ENCODE measurements around the gene DAO.

Gene DAO

GRCh38 chr12:108875682-108876361 is 4.1 kb upstream of the DAO start:
- DNase-seq (ENCODE audit: low read depth), result no peak

- DNase-seq (ENCODE audit: low read depth), result no peak
These were observed 3.3 kb upstream of the DAO start for GRCh38 chr12:108876550-108876949.

- DNase-seq (ENCODE audit: low read depth), result no peak
These were observed 2.1 kb downstream of the DAO start for GRCh38 chr12:108881953-108882352.

GRCh38 chr12:108884116-108885012 is 4.5 kb downstream of the DAO start:
- peak; percentile 62 for DNase-seq (ENCODE audit: low read depth)

- no peak for DNase-seq (ENCODE audit: low read depth)
These were observed 7.2 kb downstream of the DAO start for GRCh38 chr12:108886873-108887629.

- DNase-seq (ENCODE audit: low read depth), result no peak
These were observed 8.1 kb downstream of the DAO start for GRCh38 chr12:108888031-108888430.

- peak; percentile 3 for DNase-seq (ENCODE audit: low read depth)
These were observed 10.3 kb downstream of the DAO start for GRCh38 chr12:108890208-108890607.

GRCh38 chr12:108895220-108895802 is 15.4 kb downstream of the DAO start:
- DNase-seq (ENCODE audit: low read depth), result no peak

- no peak for DNase-seq (ENCODE audit: low read depth)
These were observed 16.4 kb downstream of the DAO start for GRCh38 chr12:108896336-108896735.

GRCh38 chr12:108896817-108897216 is 16.9 kb downstream of the DAO start:
- DNase-seq (ENCODE audit: low read depth), result no peak

GRCh38 chr12:108899145-108899544 is 19.3 kb downstream of the DAO start:
- no peak for DNase-seq (ENCODE audit: low read depth)

- DNase-seq (ENCODE audit: low read depth), result no peak
These were observed 25.8 kb downstream of the DAO start for GRCh38 chr12:108905725-108906124.

- DNase-seq (ENCODE audit: low read depth), result no peak
These were observed 27.1 kb downstream of the DAO start for GRCh38 chr12:108906971-108907370.

GRCh38 chr12:108907839-108908351 is 28.0 kb downstream of the DAO start:
- no peak for DNase-seq (ENCODE audit: low read depth)

- DNase-seq (ENCODE audit: low read depth), result no peak
These were observed 30.4 kb downstream of the DAO start for GRCh38 chr12:108910336-108910735.

GRCh38 chr12:108911915-108912314 is 32.0 kb downstream of the DAO start:
- no peak for DNase-seq (ENCODE audit: low read depth)

GRCh38 chr12:108912361-108912760 is 32.5 kb downstream of the DAO start:
- no peak for DNase-seq (ENCODE audit: low read depth)

GRCh38 chr12:108914121-108914531 is 34.2 kb downstream of the DAO start:
- no peak for DNase-seq (ENCODE audit: low read depth)

GRCh38 chr12:108915632-108916133 is 35.8 kb downstream of the DAO start:
- no peak for DNase-seq (ENCODE audit: low read depth)

GRCh38 chr12:108916336-108916735 is 36.4 kb downstream of the DAO start:
- no peak for DNase-seq (ENCODE audit: low read depth)

- no peak for DNase-seq (ENCODE audit: low read depth)
These were observed 38.3 kb downstream of the DAO start for GRCh38 chr12:108918206-108918605.

Data from activated T-cell treated with anti-CD3 and anti-CD28 coated beads for 48 hours (primary cell).